Measurements from ENCODE around the gene ARHGAP21. TPM values are rescaled to one million over a fixed set of nuclear protein-coding genes. Genes with fewer than 3 reads are reported as not detected.

ARHGAP21 gene
- total and polyA plus RNA-seq, 9 of the 15 experiments (the other 6 are each of a cell fraction or from before 2014, with no cell fraction given): 13.6 to 145 (median 60.8) TPM

DNA sequence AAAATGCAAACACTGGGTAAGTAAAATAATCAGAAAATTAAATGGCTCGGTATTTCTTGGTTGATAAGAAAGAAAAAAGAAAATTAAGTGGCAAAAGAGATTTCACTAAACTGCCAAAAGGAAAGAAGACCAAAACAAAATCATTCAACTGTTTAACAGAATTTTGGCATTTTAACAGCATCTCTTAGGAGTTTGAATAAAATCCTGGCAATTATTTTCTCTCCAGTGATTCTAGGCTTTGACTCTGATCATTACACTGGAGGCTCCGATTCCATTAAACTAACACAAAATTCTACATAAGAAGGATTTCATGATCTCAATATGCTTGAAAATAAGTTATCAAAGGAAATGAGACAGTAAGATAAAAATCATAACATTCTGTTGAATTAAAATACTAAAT is 62.3 kb downstream of the ARHGAP21 start:
- no peaks in the 10 kb centered on the region for H3K9me1 ChIP-seq (ENCODE audit: control insufficient read depth, insufficient read depth, low read length)
- no peak overlapping the region for H2AFZ ChIP-seq (ENCODE audit: low read depth, low read length)
- no peaks in the 10 kb centered on the region for H3K79me2 ChIP-seq (ENCODE audit: control insufficient read depth, insufficient read depth, low read length)
- no peak for ATAC-seq
- peaks cover 18% of the 10 kb centered on the region; the same call in 2 of the 3 replicates for H3K36me3 ChIP-seq (ENCODE audit: control insufficient read depth, insufficient read depth, low read length)
- WGBS (ENCODE audit: insufficient coverage, low coverage, missing lambda C conversion rate): 93% methylated on average over 2 of the region's 2 CpGs
- POLR2A ChIA-PET: no interaction called here
- no peak overlapping the region for H3K4me2 ChIP-seq (ENCODE audit: insufficient read depth, low read length)
- H3K27ac ChIP-seq (ENCODE audit: extremely low read depth, low read depth, low read length): no peak overlapping the region
- in situ Hi-C loops (cut with MboI) (no loop called here), intact Hi-C loops (cut with micrococcal nuclease) (no loop called here)
- BruUV-seq (replicated peaks): no TSS peak
- no peak overlapping the region for H3K4me3 ChIP-seq
- no peak for TF ChIP-seq ZNF324 (CRISPR knock-in tag; IDR thresholded peaks at IDR 0.05)
- TF ChIP-seq SAFB (IDR thresholded peaks at IDR 0.05; ENCODE audit: borderline replicate concordance, low read depth, low read length): no peak
- no peak for TF ChIP-seq HNRNPK (IDR thresholded peaks at IDR 0.05; ENCODE audit: low read depth, low read length, poor library complexity, severe bottlenecking)
- TF ChIP-seq DACH1 (IDR thresholded peaks at IDR 0.05; ENCODE audit: partially characterized antibody): no peak
- TF ChIP-seq, protein P1, sequence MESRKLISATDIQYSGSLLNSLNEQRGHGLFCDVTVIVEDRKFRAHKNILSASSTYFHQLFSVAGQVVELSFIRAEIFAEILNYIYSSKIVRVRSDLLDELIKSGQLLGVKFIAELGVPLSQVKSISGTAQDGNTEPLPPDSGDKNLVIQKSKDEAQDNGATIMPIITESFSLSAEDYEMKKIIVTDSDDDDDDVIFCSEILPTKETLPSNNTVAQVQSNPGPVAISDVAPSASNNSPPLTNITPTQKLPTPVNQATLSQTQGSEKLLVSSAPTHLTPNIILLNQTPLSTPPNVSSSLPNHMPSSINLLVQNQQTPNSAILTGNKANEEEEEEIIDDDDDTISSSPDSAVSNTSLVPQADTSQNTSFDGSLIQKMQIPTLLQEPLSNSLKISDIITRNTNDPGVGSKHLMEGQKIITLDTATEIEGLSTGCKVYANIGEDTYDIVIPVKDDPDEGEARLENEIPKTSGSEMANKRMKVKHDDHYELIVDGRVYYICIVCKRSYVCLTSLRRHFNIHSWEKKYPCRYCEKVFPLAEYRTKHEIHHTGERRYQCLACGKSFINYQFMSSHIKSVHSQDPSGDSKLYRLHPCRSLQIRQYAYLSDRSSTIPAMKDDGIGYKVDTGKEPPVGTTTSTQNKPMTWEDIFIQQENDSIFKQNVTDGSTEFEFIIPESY (CRISPR knock-in tag; IDR thresholded peaks at IDR 0.05): no peak
- TF ChIP-seq RBM25 (IDR thresholded peaks at IDR 0.05; ENCODE audit: low read depth, low read length, severe bottlenecking): no peak
- TF ChIP-seq POU5F1 (IDR thresholded peaks at IDR 0.05; ENCODE audit: borderline replicate concordance, low read depth, low read length, partially characterized antibody): no peak
- no peak for TF ChIP-seq ID3 (CRISPR knock-in tag; IDR thresholded peaks at IDR 0.05)
- no peak for TF ChIP-seq ID3 (tag; IDR thresholded peaks at IDR 0.05)
- TF ChIP-seq USF1 (CRISPR knock-in tag; IDR thresholded peaks at IDR 0.05): no peak
- TF ChIP-seq KAT7 (CRISPR knock-in tag; IDR thresholded peaks at IDR 0.05; ENCODE audit: borderline replicate concordance): no peak
- no peak for TF ChIP-seq FOXA3 (CRISPR knock-in tag; conservative IDR thresholded peaks at IDR 0.05 in 1 of 2, IDR thresholded peaks at IDR 0.05 in 1 of 2)
- peaks cover 1% of the 10 kb centered on the region; the same call in 1 of the 2 replicates for H3K9me3 ChIP-seq (replicated peaks; ENCODE audit: control insufficient read depth, insufficient read depth, low read depth, low read length)
- FAIRE-seq: no peak
- no peaks in the 10 kb centered on the region for H4K20me1 ChIP-seq (replicated peaks; ENCODE audit: control insufficient read depth, insufficient read depth, low read length)
- no peak overlapping the region for H3K9ac ChIP-seq (ENCODE audit: insufficient read depth in 1 of 2, low read depth in 2 of 2, low read length in 2 of 2)
- H3K27me3 ChIP-seq (ENCODE audit: control insufficient read depth in 2 of 2, insufficient read depth in 2 of 2, low read length in 2 of 2): no peaks in the 10 kb centered on the region
- CTCF ChIA-PET (ENCODE audit: low intra/inter-chr PET ratio): no interaction called here
- no peaks in the 10 kb centered on the region for H3K4me1 ChIP-seq (replicated peaks in 1 of 2; ENCODE audit: control insufficient read depth in 2 of 2, insufficient read depth in 2 of 2, low read length in 2 of 2)
- DNase-seq (ENCODE audit: extremely low read depth in 1 of 4, low spot score in 3 of 4): no peak
